Thoracic aorta (tissue), 2 donors: ENCODE measurements around the gene PDE6A. TPM values are rescaled to one million over a fixed set of nuclear protein-coding genes. Genes with fewer than 3 reads are reported as not detected.

Experiments used
- ATAC-seq: fragments of 150-250 bp; one replicate; pipeline ENCODE4 v1.8.0; 2017; ENCODE audit warnings: low read depth; ENCODE audit not compliant: insufficient number of reproducible peaks, low FRiP score
- DNase-seq: peaks from one replicate; pipeline ENCODE4 v3.0.0-alpha.2; 2020; ENCODE audit warnings: low spot score
- H3K27ac ChIP-seq, 2 donors: fragments of 200-600 bp; sonication (generic); 1 replicate in 1 of 2; 2 replicates in 1 of 2; pipeline ENCODE4 v1.5.1; 2016; ENCODE audit warnings: mild to moderate bottlenecking in 2 of 2, moderate library complexity in 2 of 2
- H3K27me3 ChIP-seq: fragments of 200-600 bp; sonication (generic); replicated peaks from 2 replicates; pipeline ENCODE4 v1.6.0; 2016; ENCODE audit warnings: mild to moderate bottlenecking; ENCODE audit not compliant: insufficient read depth
- H3K36me3 ChIP-seq: fragments of 200-600 bp; sonication (generic); one replicate; pipeline ENCODE4 v1.5.1; 2016
- H3K4me1 ChIP-seq, 2 donors: fragments of 200-600 bp; sonication (generic); 1 replicate in 1 of 2; 2 replicates in 1 of 2; pipeline versions ENCODE4 v1.5.1 to v1.6.0; 2016; ENCODE audit warnings: low read depth in 2 of 2, mild to moderate bottlenecking in 1 of 2; ENCODE audit not compliant: control insufficient read depth in 1 of 2
- H3K4me3 ChIP-seq: fragments of 200-600 bp; sonication (generic); 2 replicates; pipeline ENCODE4 v1.5.1; 2016; ENCODE audit warnings: mild to moderate bottlenecking
- H3K9me3 ChIP-seq: fragments of 200-600 bp; sonication (generic); 2 replicates; pipeline ENCODE4 v1.5.1; 2016
- total RNA-seq, 2 donors: library from RNA; depleted of rRNA; stranded (reverse); fragments of >200 nt; gene quantifications; one replicate each; pipeline versions ENCODE4 v1.1.0 to v1.2.3, GENCODE V29; 2016
- TF ChIP-seq, protein P1 (sequence below): fragments of 200-600 bp; sonication (generic); IDR thresholded peaks from one replicate; pipeline ENCODE4 v1.5.1; 2019; ENCODE audit warnings: antibody characterized with exemption

PDE6A gene
- total RNA-seq, 2 donors from 2014 or later = not detected

DNA sequence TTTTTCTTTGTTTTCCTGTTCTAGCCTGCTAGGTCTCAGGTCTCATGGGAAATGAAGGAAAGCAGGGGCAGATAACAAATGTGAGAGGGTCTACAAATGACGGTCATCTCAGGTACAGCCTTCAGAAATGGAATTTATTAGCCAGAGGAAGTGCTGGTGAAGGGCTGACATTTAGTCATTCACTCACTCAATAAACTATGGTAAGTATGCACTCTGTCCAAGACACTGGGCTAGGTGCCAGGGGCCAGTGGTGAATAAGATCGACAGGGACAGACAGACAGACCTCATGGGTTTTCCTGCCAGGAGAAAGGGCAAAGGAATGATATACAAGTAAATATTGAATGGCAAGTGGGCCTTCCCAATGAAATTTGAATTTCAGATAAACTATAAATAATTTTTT, 6.3 kb downstream of the PDE6A start:
- TF ChIP-seq, protein P1, sequence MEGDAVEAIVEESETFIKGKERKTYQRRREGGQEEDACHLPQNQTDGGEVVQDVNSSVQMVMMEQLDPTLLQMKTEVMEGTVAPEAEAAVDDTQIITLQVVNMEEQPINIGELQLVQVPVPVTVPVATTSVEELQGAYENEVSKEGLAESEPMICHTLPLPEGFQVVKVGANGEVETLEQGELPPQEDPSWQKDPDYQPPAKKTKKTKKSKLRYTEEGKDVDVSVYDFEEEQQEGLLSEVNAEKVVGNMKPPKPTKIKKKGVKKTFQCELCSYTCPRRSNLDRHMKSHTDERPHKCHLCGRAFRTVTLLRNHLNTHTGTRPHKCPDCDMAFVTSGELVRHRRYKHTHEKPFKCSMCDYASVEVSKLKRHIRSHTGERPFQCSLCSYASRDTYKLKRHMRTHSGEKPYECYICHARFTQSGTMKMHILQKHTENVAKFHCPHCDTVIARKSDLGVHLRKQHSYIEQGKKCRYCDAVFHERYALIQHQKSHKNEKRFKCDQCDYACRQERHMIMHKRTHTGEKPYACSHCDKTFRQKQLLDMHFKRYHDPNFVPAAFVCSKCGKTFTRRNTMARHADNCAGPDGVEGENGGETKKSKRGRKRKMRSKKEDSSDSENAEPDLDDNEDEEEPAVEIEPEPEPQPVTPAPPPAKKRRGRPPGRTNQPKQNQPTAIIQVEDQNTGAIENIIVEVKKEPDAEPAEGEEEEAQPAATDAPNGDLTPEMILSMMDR = no peak
- H3K27ac ChIP-seq = peak overlapping the region; percentile 60 to 79
- H3K36me3 ChIP-seq = no peaks in the 10 kb centered on the region
- no peaks in the 10 kb centered on the region for H3K9me3 ChIP-seq
- ATAC-seq = no peak
- H3K27me3 ChIP-seq = no peaks in the 10 kb centered on the region
- H3K4me1 ChIP-seq = peaks cover 27 to 55% of the 10 kb centered on the region in 2 donors
- DNase-seq = no peak
- no peak overlapping the region for H3K4me3 ChIP-seq

DNA sequence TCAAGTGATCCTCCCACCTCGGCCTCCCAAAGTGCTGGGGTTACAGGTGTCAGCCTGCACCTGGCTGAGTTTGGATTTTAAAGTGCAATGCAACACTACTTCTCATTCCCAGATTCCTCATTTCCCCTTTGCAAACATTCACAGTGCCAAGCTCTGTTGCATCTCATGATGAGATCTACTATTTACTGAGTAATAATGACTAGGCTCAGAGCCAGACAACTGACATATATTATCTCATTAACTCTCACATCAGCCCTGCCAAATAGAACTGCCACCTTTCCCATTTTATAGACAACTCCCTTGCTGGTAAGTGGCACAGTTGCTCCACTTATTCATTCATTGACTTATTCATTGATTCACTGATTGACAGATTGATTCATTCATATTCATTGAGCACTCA, 7.0 kb downstream of the PDE6A start:
- TF ChIP-seq, protein P1 = no peak
- DNase-seq (no peak), ATAC-seq (no peak)
- H3K9me3 ChIP-seq = no peaks in the 10 kb centered on the region
- no peaks in the 10 kb centered on the region for H3K27me3 ChIP-seq
- peak overlapping the region; percentile 60 to 79 for H3K27ac ChIP-seq
- no peaks in the 10 kb centered on the region for H3K36me3 ChIP-seq
- H3K4me1 ChIP-seq = peaks cover 27 to 55% of the 10 kb centered on the region in 2 donors
- no peak overlapping the region for H3K4me3 ChIP-seq

DNA sequence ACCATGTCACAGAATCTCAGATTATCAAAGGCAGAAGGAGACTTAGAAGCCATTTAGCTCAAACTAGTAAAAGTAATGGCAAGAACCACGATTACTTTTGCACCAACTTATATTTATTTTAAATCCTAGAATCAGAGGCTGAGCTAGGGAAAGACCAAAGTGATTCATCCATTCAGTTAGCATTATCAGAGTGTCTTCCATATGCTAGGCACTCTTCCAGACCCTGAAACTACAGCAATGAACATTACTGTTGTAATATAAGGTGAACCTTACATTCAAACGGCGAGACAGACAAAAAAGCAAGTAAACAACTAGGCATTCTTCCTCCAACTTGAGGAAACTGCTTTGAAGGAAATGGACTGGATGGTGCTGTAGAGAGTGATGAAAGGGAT, 7.9 kb downstream of the PDE6A start:
- Histone ChIP-seq H3K4me1 (peaks cover 27 to 55% of the 10 kb centered on the region in 2 donors), H3K4me3 (no peak overlapping the region), H3K27me3 (no peaks in the 10 kb centered on the region), H3K36me3 (no peaks in the 10 kb centered on the region), H3K27ac (peak overlapping the region; percentile 5 to 51), H3K9me3 (no peaks in the 10 kb centered on the region)
- DNase-seq = no peak
- TF ChIP-seq, protein P1 = no peak
- ATAC-seq = no peak

DNA sequence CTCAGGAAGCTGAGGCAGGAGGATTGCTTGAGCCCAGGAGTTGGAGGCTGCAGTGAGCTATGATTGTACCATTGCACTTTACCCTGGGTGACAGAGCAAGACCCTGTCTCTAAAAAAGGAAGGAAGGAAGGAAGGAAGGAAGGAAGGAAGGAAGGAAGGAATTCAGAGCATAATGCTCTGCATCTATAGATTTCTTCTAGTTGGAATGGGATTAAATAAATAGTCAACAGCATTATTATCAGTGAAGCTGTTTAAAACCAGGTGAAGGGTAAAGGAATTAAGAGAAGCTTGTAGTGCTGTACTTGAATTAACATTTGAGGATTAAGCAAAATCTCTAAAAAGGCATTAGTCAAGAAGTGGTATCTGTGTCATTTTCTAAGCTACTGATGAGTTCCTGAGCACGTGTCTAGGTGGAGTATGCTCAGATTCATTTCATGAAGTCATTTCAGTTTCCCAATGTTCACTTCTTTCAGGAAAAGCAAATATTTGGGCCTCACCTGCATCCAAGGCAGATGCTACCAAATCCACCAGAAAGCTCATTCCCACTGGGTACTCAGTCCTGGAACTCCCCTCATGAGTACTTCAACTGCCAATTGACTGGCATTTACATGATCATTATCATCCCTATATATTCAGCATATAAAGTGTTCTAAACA, 8.4 kb downstream of the PDE6A start:
- Histone ChIP-seq H3K27ac (peak overlapping the region; percentile 51 to 69), H3K27me3 (no peaks in the 10 kb centered on the region), H3K36me3 (no peaks in the 10 kb centered on the region), H3K4me3 (no peak overlapping the region), H3K9me3 (no peaks in the 10 kb centered on the region), H3K4me1 (peaks cover 27 to 55% of the 10 kb centered on the region in 2 donors)
- ATAC-seq = no peak
- TF ChIP-seq, protein P1 = no peak
- no peak for DNase-seq

DNA sequence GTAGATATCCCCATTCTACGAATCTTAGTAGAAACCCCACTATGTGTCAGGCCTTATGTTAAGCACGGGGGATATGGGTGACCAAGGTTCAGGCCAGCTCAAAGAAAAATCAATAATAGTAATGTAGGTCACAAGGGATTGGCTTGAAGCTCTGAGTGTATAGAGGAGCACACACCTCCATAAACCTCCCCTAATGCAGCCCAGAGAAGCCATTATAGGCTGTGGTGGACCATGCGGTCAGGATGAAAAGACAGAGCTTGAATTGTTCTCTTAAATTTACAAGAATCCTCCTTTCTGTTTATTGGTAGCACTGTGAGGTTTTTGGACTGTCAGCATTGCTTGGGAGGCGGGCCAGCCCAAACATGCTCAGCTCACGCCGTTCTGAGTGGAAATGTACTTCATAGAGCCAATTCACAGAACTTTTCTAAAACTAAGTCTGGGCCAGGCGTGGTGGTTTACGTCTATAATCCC, 9.1 kb downstream of the PDE6A start:
- H3K9me3 ChIP-seq = no peaks in the 10 kb centered on the region
- TF ChIP-seq, protein P1 = no peak
- no peaks in the 10 kb centered on the region for H3K27me3 ChIP-seq
- H3K4me3 ChIP-seq = no peak overlapping the region
- H3K36me3 ChIP-seq = no peaks in the 10 kb centered on the region
- H3K4me1 ChIP-seq = peaks cover 27 to 59% of the 10 kb centered on the region in 2 donors
- ATAC-seq (no peak), DNase-seq (no peak)
- H3K27ac ChIP-seq = peak overlapping the region; percentile 51 to 69
